Astrocyte (in vitro differentiated cells and primary cell): ENCODE measurements around the gene ARHGAP24.

Experiments
- CTCF ChIP-seq: IDR thresholded peaks from 2 replicates; pipeline ENCODE4 v1.5.1; 2011; ENCODE audit warnings: low read depth, mild to moderate bottlenecking, inconsistent platforms, low read length, moderate library complexity; ENCODE audit not compliant: insufficient read depth
- EZH2 ChIP-seq: IDR thresholded peaks from 2 replicates; pipeline ENCODE4 v1.6.1; 2012; ENCODE audit warnings: mild to moderate bottlenecking, low read length, inconsistent platforms; ENCODE audit not compliant: insufficient read depth

- no peak for TF ChIP-seq CTCF
- TF ChIP-seq EZH2, result no peak
These were observed 573.5 kb downstream of the ARHGAP24 start for GRCh38 chr4:86048426-86048825.
